Calu3 (cell line): ENCODE results near the gene KRTAP10-5. TPM values are rescaled to one million over a fixed set of nuclear protein-coding genes. Genes with fewer than 3 reads are reported as not detected.
"Not testable (repeated sequence)": the region's sequence is repeated elsewhere in the genome, so short reads cannot be mapped to it uniquely, and the experiment has no call there.

Source experiments
- BruUV-seq: library from RNA; stranded (reverse); fragments of 400-500 nt; replicated peaks from 2 replicates; lab custom pipeline; 2021; lab: Mats Ljungman, UMichigan
- CTCF ChIA-PET: fragments of 300-600 bp; sonication (Branson Sonifier 250); formaldehyde crosslinking; loops from one replicate; lab custom pipeline; 2022; ENCODE audit warnings: antibody characterized with exemption; lab: Charles Lee
- DNase-seq: peaks from one replicate; pipeline ENCODE4 v3.0.0; 2022
- H3K27ac Mint-ChIP-seq: one replicate; pipeline ENCODE4 v1.8.0; 2022; ENCODE audit warnings: mixed read lengths; ENCODE audit not compliant: unreplicated experiment
- H3K27me3 Mint-ChIP-seq: one replicate; pipeline ENCODE4 v1.8.0; 2022; ENCODE audit warnings: mixed read lengths; ENCODE audit not compliant: unreplicated experiment
- H3K36me3 Mint-ChIP-seq: one replicate; pipeline ENCODE4 v1.8.0; 2022; ENCODE audit warnings: mild to moderate bottlenecking, moderate library complexity, mixed read lengths; ENCODE audit not compliant: insufficient read depth, unreplicated experiment
- H3K4me1 Mint-ChIP-seq: one replicate; pipeline ENCODE4 v1.8.0; 2022; ENCODE audit warnings: mild to moderate bottlenecking, low read depth, mixed read lengths; ENCODE audit not compliant: unreplicated experiment
- H3K4me3 Mint-ChIP-seq: one replicate; pipeline ENCODE4 v1.8.0; 2022; ENCODE audit warnings: mild to moderate bottlenecking, low read depth, moderate library complexity, mixed read lengths; ENCODE audit not compliant: unreplicated experiment
- H3K9me3 Mint-ChIP-seq: one replicate; pipeline ENCODE4 v1.8.0; 2022; ENCODE audit warnings: low read depth, mixed read lengths; ENCODE audit not compliant: unreplicated experiment
- intact Hi-C: fragments of 100-400 bp; cut with micrococcal nuclease; formaldehyde crosslinking; loops from one replicate; pipeline ENCODE4 v1.10.0; 2022; ENCODE audit not compliant: unreplicated experiment
- total RNA-seq: library from RNA; stranded (reverse); gene quantifications from 2 replicates; pipeline ENCODE4 v1.2.3, GENCODE V29; 2022
- TF ChIP-seq, protein P1 (sequence below): fragments of 200-600 bp; IDR thresholded peaks from one replicate; pipeline ENCODE4 v1.8.0; 2022; ENCODE audit warnings: antibody characterized with exemption; ENCODE audit not compliant: unreplicated experiment

The KRTAP10-5 gene
- total RNA-seq, 1 experiment from 2014 or later: not detected

DNA sequence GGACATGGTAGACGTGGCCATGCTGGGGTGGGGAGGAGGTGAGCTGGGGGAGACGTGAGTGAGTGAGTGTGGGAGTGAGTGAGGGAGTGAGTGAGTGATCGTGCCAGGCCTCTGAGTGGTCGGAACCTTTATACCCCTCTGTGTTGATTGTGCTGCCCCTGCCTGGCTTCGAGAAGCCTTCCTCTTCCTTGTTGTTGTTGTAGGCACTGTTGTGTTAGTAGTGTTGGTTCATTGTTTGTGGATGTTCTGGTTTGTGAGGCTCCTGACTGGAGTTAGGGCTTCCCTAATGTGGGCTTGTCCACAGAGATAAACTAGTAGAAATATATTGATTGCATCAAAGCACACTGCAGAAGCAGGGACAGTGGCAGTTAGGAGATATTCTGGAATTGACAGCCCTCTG lies 21.7 kb downstream of the KRTAP10-5 start, which contains the start of gene KRTAP10-3:
Gene KRTAP10-3, minus strand, starts transcription at position 101 of the 400 bp plus-strand sequence. Its CDS starts 80 bp downstream, at position 21.
- TF ChIP-seq, protein P1, sequence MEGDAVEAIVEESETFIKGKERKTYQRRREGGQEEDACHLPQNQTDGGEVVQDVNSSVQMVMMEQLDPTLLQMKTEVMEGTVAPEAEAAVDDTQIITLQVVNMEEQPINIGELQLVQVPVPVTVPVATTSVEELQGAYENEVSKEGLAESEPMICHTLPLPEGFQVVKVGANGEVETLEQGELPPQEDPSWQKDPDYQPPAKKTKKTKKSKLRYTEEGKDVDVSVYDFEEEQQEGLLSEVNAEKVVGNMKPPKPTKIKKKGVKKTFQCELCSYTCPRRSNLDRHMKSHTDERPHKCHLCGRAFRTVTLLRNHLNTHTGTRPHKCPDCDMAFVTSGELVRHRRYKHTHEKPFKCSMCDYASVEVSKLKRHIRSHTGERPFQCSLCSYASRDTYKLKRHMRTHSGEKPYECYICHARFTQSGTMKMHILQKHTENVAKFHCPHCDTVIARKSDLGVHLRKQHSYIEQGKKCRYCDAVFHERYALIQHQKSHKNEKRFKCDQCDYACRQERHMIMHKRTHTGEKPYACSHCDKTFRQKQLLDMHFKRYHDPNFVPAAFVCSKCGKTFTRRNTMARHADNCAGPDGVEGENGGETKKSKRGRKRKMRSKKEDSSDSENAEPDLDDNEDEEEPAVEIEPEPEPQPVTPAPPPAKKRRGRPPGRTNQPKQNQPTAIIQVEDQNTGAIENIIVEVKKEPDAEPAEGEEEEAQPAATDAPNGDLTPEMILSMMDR: no peak
- peaks cover 99% of the 10 kb centered on the region for H3K27me3 Mint-ChIP-seq
- intact Hi-C loops: no loop called here

DNA sequence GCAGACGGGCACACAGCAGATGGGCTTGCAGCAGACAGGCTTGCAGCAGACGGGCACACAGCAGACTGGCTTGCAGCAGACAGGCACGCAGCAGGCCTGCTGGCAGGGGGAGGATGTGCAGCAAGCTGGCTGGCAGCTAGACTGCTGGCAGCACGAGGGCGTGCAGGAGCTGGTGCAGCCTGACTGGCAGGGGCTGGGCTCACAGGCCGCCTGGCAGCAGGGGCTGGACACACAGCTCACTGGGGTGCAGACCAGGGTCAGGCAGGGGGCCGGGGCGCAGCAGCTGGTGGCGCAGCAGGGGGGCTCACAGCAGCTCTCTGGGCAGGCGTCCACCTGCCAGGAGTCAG lies 22.1 kb downstream of the KRTAP10-5 start:
- BruUV-seq, H3K36me3 Mint-ChIP-seq, intact Hi-C loops, H3K27ac Mint-ChIP-seq, H3K4me1 Mint-ChIP-seq, H3K4me3 Mint-ChIP-seq, DNase-seq, CTCF ChIA-PET, H3K9me3 Mint-ChIP-seq: not testable (repeated sequence)
- H3K27me3 Mint-ChIP-seq: peaks cover 100% of the 10 kb centered on the region

More for the DNA sequence above, 21.7 kb downstream of the KRTAP10-5 start, which contains the start of gene KRTAP10-3:
- no peaks in the 10 kb centered on the region for H3K36me3 Mint-ChIP-seq
- no peaks in the 10 kb centered on the region for H3K9me3 Mint-ChIP-seq
- DNase-seq: no peak
- BruUV-seq: no TSS peak
- H3K27ac Mint-ChIP-seq: no peak within 1 kb of the TSS
- H3K4me1 Mint-ChIP-seq: no peaks in the 10 kb centered on the region
- no peak within 1 kb of the TSS for H3K4me3 Mint-ChIP-seq
- CTCF ChIA-PET: no interaction called here

GRCh38 chr21:44557491-44558328 lies 22.7 kb downstream of the KRTAP10-5 start:
- H3K36me3 Mint-ChIP-seq: no peaks in the 10 kb centered on the region
- CTCF ChIA-PET: no interaction called here
- H3K9me3 Mint-ChIP-seq: no peaks in the 10 kb centered on the region

DNA sequence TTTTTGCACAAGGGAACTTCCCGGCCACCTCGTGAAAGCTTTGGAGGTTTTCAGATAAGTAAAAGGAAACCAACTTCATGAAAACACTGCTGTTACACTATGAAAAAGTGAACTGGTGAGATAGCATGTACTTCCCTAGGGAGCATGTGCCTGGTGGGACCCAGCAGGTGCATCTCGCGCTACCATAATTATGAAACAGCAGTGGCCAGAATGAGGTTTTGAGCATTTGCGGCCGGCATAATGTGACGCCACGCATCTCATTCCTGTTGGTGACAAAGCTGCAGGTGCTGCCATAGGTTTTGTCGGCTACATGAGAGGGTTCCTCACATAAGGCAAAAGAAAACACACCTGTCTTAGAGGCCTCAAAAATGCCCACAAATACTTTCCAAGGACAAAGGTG lies 23.5 kb downstream of the KRTAP10-5 start:
- Mint-ChIP-seq H3K4me3 (no peak overlapping the region), H3K9me3 (no peaks in the 10 kb centered on the region), H3K4me1 (no peaks in the 10 kb centered on the region), H3K27me3 (peaks cover 100% of the 10 kb centered on the region), H3K27ac (no peak overlapping the region), H3K36me3 (no peaks in the 10 kb centered on the region)
- BruUV-seq: no TSS peak
- TF ChIP-seq, protein P1: no peak
- DNase-seq: no peak
- intact Hi-C loops: no loop called here
- CTCF ChIA-PET: no interaction called here

More at GRCh38 chr21:44557491-44558328, 22.7 kb downstream of the KRTAP10-5 start:
- Mint-ChIP-seq H3K4me3 (no peak overlapping the region), H3K4me1 (no peaks in the 10 kb centered on the region), H3K27ac (no peak overlapping the region), H3K27me3 (peaks cover 100% of the 10 kb centered on the region)
- TF ChIP-seq, protein P1: no peak
- BruUV-seq: no TSS peak
- no peak for DNase-seq
- intact Hi-C loops: no loop called here
